Endothelial cell of umbilical vein (primary cell): Measurements from ENCODE around the gene KCNRG. TPM values are rescaled to one million over a fixed set of nuclear protein-coding genes. Genes with fewer than 3 reads are reported as not detected.
"Not testable (repeated sequence)": the region's sequence is repeated elsewhere in the genome, so short reads cannot be mapped to it uniquely, and the experiment has no call there.

Experiments
- BruUV-seq: library from RNA; stranded (reverse); fragments of 400-500 nt; replicated peaks from 2 replicates; lab custom pipeline; 2021; lab: Mats Ljungman, UMichigan
- CTCF ChIA-PET: fragments of 300-600, 350-600 bp; sonication (Branson Sonifier 250); formaldehyde crosslinking; loops from one replicate; lab custom pipeline; 2021; ENCODE audit warnings: antibody characterized with exemption, inconsistent platforms; lab: Charles Lee
- POLR2A ChIA-PET: fragments of 300-600, 350-600 bp; sonication (Branson Sonifier 250); formaldehyde crosslinking; loops from one replicate; lab custom pipeline; 2021; ENCODE audit warnings: antibody characterized with exemption, inconsistent platforms; lab: Charles Lee
- DNase-seq: peaks from one replicate; pipeline ENCODE4 v3.0.0-alpha.2; 2011; ENCODE audit warnings: low read depth, low spot score
- FAIRE-seq: peaks from 2 replicates; lab custom pipeline; 2011; peaks lifted over from hg19 to GRCh38; lab: Jason Lieb, UNC
- H2AFZ ChIP-seq: 2 replicates; pipeline ENCODE4 v1.6.0; 2012; ENCODE audit warnings: low read depth, low read length, control low read depth, inconsistent platforms
- H3K27ac ChIP-seq: 2 replicates; pipeline ENCODE4 v1.5.1; 2011; ENCODE audit warnings: low read depth, mild to moderate bottlenecking, control low read depth, low read length, moderate library complexity; ENCODE audit not compliant: insufficient read depth
- H3K27me3 ChIP-seq, 2 experiments: 2 replicates each; pipeline versions ENCODE4 v1.6.0 to v1.6.1; 2011; ENCODE audit warnings: low read length in 2 of 2, mixed read lengths in 1 of 2; ENCODE audit not compliant: control insufficient read depth in 2 of 2, insufficient read depth in 2 of 2
- H3K36me3 ChIP-seq, 2 experiments: 2 replicates in 1 of 2; 3 replicates in 1 of 2; pipeline ENCODE4 v1.5.1; 2011; ENCODE audit warnings: low read length in 2 of 2, mild to moderate bottlenecking in 1 of 2, moderate library complexity in 1 of 2; ENCODE audit not compliant: control insufficient read depth in 2 of 2, insufficient read depth in 2 of 2; ENCODE audit errors: extremely low read depth in 1 of 2
- H3K4me1 ChIP-seq: 3 replicates; pipeline ENCODE4 v1.5.1; 2011; ENCODE audit warnings: mild to moderate bottlenecking, low read length; ENCODE audit not compliant: control insufficient read depth, insufficient read depth; ENCODE audit errors: extremely low read depth
- H3K4me2 ChIP-seq: 2 replicates; pipeline ENCODE4 v1.6.1; 2011; ENCODE audit warnings: low read length, control low read depth, mixed read lengths; ENCODE audit not compliant: insufficient read depth
- H3K4me3 ChIP-seq, 3 experiments: fragments of 200-600 bp in 1 of 3; sonication (generic), shearing (Covaris generic) in 1 of 3; replicated peaks in 1 of 3; 2 replicates each; pipeline ENCODE4 v1.5.1; 2011 to 2016; ENCODE audit warnings: control low read depth in 3 of 3, low read length in 3 of 3, mild to moderate bottlenecking in 2 of 3, inconsistent platforms in 1 of 3, low read depth in 1 of 3, moderate library complexity in 1 of 3; ENCODE audit not compliant: insufficient read depth in 1 of 3
- H3K79me2 ChIP-seq: 2 replicates; pipeline ENCODE4 v1.6.0; 2012; ENCODE audit warnings: low read length, inconsistent platforms; ENCODE audit not compliant: control insufficient read depth, insufficient read depth
- H3K9ac ChIP-seq: replicated peaks from 2 replicates; pipeline ENCODE3; 2011; ENCODE audit warnings: low read length, control low read depth; ENCODE audit not compliant: insufficient read depth; ENCODE audit errors: extremely low read depth
- H3K9me1 ChIP-seq: replicated peaks from 3 replicates; pipeline ENCODE4 v1.6.0; 2011; ENCODE audit warnings: mild to moderate bottlenecking, low read length; ENCODE audit not compliant: control insufficient read depth, insufficient read depth; ENCODE audit errors: extremely low read depth
- H3K9me3 ChIP-seq: replicated peaks from 2 replicates; pipeline ENCODE4 v1.5.1; 2012; ENCODE audit warnings: low read length, inconsistent platforms; ENCODE audit not compliant: control insufficient read depth, insufficient read depth
- H4K20me1 ChIP-seq: replicated peaks from 2 replicates; pipeline ENCODE3; 2011; ENCODE audit warnings: mild to moderate bottlenecking, low read length; ENCODE audit not compliant: control insufficient read depth, insufficient read depth; ENCODE audit errors: extremely low read depth
- EZH2 ChIP-seq: IDR thresholded peaks from 2 replicates; pipeline ENCODE4 v1.6.1; 2012; ENCODE audit warnings: borderline replicate concordance, low read depth, mild to moderate bottlenecking, moderate library complexity, low read length, inconsistent platforms; ENCODE audit not compliant: severe bottlenecking
- FOS ChIP-seq: IDR thresholded peaks from 2 replicates; pipeline ENCODE4 v1.6.1; 2011; ENCODE audit warnings: mild to moderate bottlenecking, low read length, moderate library complexity, borderline replicate concordance; ENCODE audit not compliant: insufficient read depth
- GATA2 ChIP-seq: IDR thresholded peaks from 2 replicates; pipeline ENCODE4 v1.7.0; 2011; ENCODE audit warnings: low read depth, mild to moderate bottlenecking, moderate library complexity, mixed read lengths, low read length; ENCODE audit not compliant: insufficient read length, insufficient read depth
- JUN ChIP-seq: IDR thresholded peaks from 2 replicates; pipeline ENCODE4 v1.6.1; 2011; ENCODE audit warnings: borderline replicate concordance, low read depth; ENCODE audit not compliant: insufficient read length, insufficient read depth
- MYC ChIP-seq: IDR thresholded peaks from one replicate; pipeline ENCODE4 v1.6.1; 2011; ENCODE audit warnings: mild to moderate bottlenecking, low read depth, low read length
- POLR2A ChIP-seq: IDR thresholded peaks from 2 replicates; pipeline ENCODE4 v1.6.1; 2012; ENCODE audit warnings: low read depth, mild to moderate bottlenecking, control low read depth, low read length
- POLR2AphosphoS5 ChIP-seq: IDR thresholded peaks from 2 replicates; pipeline ENCODE4 v1.6.1; 2012; ENCODE audit warnings: low read depth, mild to moderate bottlenecking, control low read depth, low read length, moderate library complexity; ENCODE audit not compliant: insufficient read depth
- dilution Hi-C: fragments of 300-500 bp; cut with MboI; formaldehyde crosslinking; loops from one replicate; pipeline ENCODE4 v1.15.0; 2019; ENCODE audit warnings: low sequenced_read_pairs; ENCODE audit not compliant: extremely low pct_ligation_motif_present
- intact Hi-C: fragments of 100-400 bp; cut with micrococcal nuclease; formaldehyde crosslinking; loops from one replicate; pipeline ENCODE4 v1.10.0; 2022
- polyA plus RNA-seq, 4 experiments: library from polyadenylated mRNA; depleted of rRNA in 3 of 4; stranded (reverse) in 3 of 4; unstranded in 1 of 4; fragments of >200 nt; gene quantifications; 2 replicates each; pipeline versions ENCODE4 v1.2.1 to v1.2.3, GENCODE V29; 2011 to 2012; ENCODE audit warnings: missing spikeins in 1 of 4
- total RNA-seq: library from RNA; stranded (reverse); gene quantifications from 2 replicates; pipeline ENCODE4 v1.2.3, GENCODE V29; 2021
- TF ChIP-seq, protein P1 (sequence below), 2 donors: IDR thresholded peaks; 1 replicate in 1 of 2; 2 replicates in 1 of 2; pipeline ENCODE4 v1.5.1; 2011; ENCODE audit warnings: low read length in 2 of 2, mild to moderate bottlenecking in 2 of 2, moderate library complexity in 2 of 2, control low read depth in 1 of 2, inconsistent platforms in 1 of 2, low read depth in 1 of 2; ENCODE audit not compliant: insufficient read depth in 1 of 2; ENCODE audit errors: extremely low read depth in 1 of 2
- TF ChIP-seq, protein P2 (sequence below): IDR thresholded peaks from 2 replicates; pipeline ENCODE4 v1.6.1; 2011; ENCODE audit not compliant: insufficient read depth, insufficient read length

Gene KCNRG
- total and polyA plus RNA-seq, 2 donors (not counting 3 experiments of a cell fraction or from before 2014, with no cell fraction given) = 0.86 to 1.3 TPM

GRCh38 chr13:50060718-50061117 is 45.5 kb downstream of the KCNRG start:
- dilution Hi-C loops = no loop called here
- H3K27ac ChIP-seq = no peak overlapping the region
- H3K9ac ChIP-seq = no peak overlapping the region
- H3K4me1 ChIP-seq = no peaks in the 10 kb centered on the region
- intact Hi-C loops = no loop called here
- no peak for DNase-seq
- H3K9me3 ChIP-seq = no peaks in the 10 kb centered on the region
- H3K27me3 ChIP-seq = no peaks in the 10 kb centered on the region
- BruUV-seq = no TSS peak
- peaks cover 69% of the 10 kb centered on the region for H3K79me2 ChIP-seq
- H3K4me2 ChIP-seq = no peak overlapping the region
- H4K20me1 ChIP-seq = no peaks in the 10 kb centered on the region
- H2AFZ ChIP-seq = no peak overlapping the region
- H3K9me1 ChIP-seq = no peaks in the 10 kb centered on the region
- ChIA-PET POLR2A (no interaction called here), CTCF (interaction anchor here (2.1 kb wide), 1 partner anchor 64 kb away, joined by 7 read pairs; the partner anchor contains the start of gene TRIM13)
- H3K36me3 ChIP-seq = peaks cover 0 to 6% of the 10 kb centered on the region in 2 experiments
- H3K4me3 ChIP-seq = no peak overlapping the region
- no peak for TF ChIP-seq EZH2
- TF ChIP-seq MYC = no peak
- TF ChIP-seq, protein P1, sequence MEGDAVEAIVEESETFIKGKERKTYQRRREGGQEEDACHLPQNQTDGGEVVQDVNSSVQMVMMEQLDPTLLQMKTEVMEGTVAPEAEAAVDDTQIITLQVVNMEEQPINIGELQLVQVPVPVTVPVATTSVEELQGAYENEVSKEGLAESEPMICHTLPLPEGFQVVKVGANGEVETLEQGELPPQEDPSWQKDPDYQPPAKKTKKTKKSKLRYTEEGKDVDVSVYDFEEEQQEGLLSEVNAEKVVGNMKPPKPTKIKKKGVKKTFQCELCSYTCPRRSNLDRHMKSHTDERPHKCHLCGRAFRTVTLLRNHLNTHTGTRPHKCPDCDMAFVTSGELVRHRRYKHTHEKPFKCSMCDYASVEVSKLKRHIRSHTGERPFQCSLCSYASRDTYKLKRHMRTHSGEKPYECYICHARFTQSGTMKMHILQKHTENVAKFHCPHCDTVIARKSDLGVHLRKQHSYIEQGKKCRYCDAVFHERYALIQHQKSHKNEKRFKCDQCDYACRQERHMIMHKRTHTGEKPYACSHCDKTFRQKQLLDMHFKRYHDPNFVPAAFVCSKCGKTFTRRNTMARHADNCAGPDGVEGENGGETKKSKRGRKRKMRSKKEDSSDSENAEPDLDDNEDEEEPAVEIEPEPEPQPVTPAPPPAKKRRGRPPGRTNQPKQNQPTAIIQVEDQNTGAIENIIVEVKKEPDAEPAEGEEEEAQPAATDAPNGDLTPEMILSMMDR (IDR thresholded peaks at IDR 0.05; ENCODE audit: extremely low read depth in 1 of 2, insufficient read depth in 1 of 2, low read depth in 1 of 2, low read length in 2 of 2) = no peak
- no peak for TF ChIP-seq POLR2AphosphoS5
- TF ChIP-seq, protein P2, sequence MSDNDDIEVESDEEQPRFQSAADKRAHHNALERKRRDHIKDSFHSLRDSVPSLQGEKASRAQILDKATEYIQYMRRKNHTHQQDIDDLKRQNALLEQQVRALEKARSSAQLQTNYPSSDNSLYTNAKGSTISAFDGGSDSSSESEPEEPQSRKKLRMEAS = no peak
- no peak for TF ChIP-seq FOS
- no peak for TF ChIP-seq POLR2A
- no peak for TF ChIP-seq JUN
- TF ChIP-seq GATA2 = no peak
- no peak for FAIRE-seq

- H3K4me3 ChIP-seq, H4K20me1 ChIP-seq, H3K9me1 ChIP-seq, FAIRE-seq, BruUV-seq, H3K4me2 ChIP-seq, POLR2A ChIA-PET, H3K4me1 ChIP-seq, H2AFZ ChIP-seq, H3K9me3 ChIP-seq, H3K27ac ChIP-seq, H3K9ac ChIP-seq, H3K27me3 ChIP-seq, DNase-seq, intact Hi-C loops, dilution Hi-C loops: not testable (repeated sequence)
- Histone ChIP-seq H3K36me3 (peaks cover 3 to 18% of the 10 kb centered on the region in 2 experiments), H3K79me2 (peaks cover 74% of the 10 kb centered on the region)
- CTCF ChIA-PET = interaction anchor here (1.4 to 2.1 kb wide), 2 partner anchors 54 to 65 kb away, joined by 3 to 7 read pairs; partner anchors contain the start of gene TRIM13
Observed at GRCh38 chr13:50062336-50062735, 47.1 kb downstream of the KCNRG start.
